Kidney epithelial cell (primary cell): Measurements from ENCODE around the gene TMEM135. TPM values are rescaled to one million over a fixed set of nuclear protein-coding genes. Genes with fewer than 3 reads are reported as not detected.

Experiments
- DNase-seq: peaks from one replicate; pipeline ENCODE4 v3.0.0-alpha.2; 2010; ENCODE audit warnings: low read depth
- H3K27me3 ChIP-seq: 2 replicates; pipeline ENCODE4 v1.6.0; 2011; ENCODE audit warnings: low read length; ENCODE audit not compliant: control insufficient read depth, insufficient read depth
- H3K36me3 ChIP-seq: 2 replicates; pipeline ENCODE4 v1.5.1; 2011; ENCODE audit warnings: low read length; ENCODE audit not compliant: control insufficient read depth, insufficient read depth
- H3K4me3 ChIP-seq: 2 replicates; pipeline ENCODE4 v1.5.1; 2011; ENCODE audit warnings: low read depth, mild to moderate bottlenecking, control low read depth, low read length
- CTCF ChIP-seq: IDR thresholded peaks from 2 replicates; pipeline ENCODE4 v1.5.1; 2011; ENCODE audit warnings: mild to moderate bottlenecking, moderate library complexity, low read length, control low read depth, inconsistent platforms; ENCODE audit not compliant: insufficient read depth, poor library complexity, severe bottlenecking
- total RNA-seq: library from RNA; depleted of rRNA; stranded (reverse); fragments of >200 nt; gene quantifications from 2 replicates; pipeline ENCODE4 v1.2.3, GENCODE V29; 2015

TMEM135 gene
- total RNA-seq, 1 donor from 2014 or later: 14.5 TPM

GRCh38 chr11:87306262-87306851 is 268.6 kb downstream of the TMEM135 start:
- TF ChIP-seq CTCF: no peak
- Histone ChIP-seq H3K27me3 (no peaks in the 10 kb centered on the region), H3K36me3 (no peaks in the 10 kb centered on the region), H3K4me3 (no peak overlapping the region)
- DNase-seq: no peak

GRCh38 chr11:87307101-87307500 is 269.4 kb downstream of the TMEM135 start:
- Histone ChIP-seq H3K27me3 (no peaks in the 10 kb centered on the region), H3K4me3 (no peak overlapping the region), H3K36me3 (no peaks in the 10 kb centered on the region)
- DNase-seq: no peak
- no peak for TF ChIP-seq CTCF

GRCh38 chr11:87315229-87315628 is 277.5 kb downstream of the TMEM135 start:
- Histone ChIP-seq H3K4me3 (no peak overlapping the region), H3K36me3 (no peaks in the 10 kb centered on the region), H3K27me3 (no peaks in the 10 kb centered on the region)
- no peak for TF ChIP-seq CTCF
- no peak for DNase-seq

- Histone ChIP-seq H3K36me3 (no peaks in the 10 kb centered on the region), H3K4me3 (no peak overlapping the region), H3K27me3 (no peaks in the 10 kb centered on the region)
- no peak for DNase-seq
- TF ChIP-seq CTCF: no peak
Measured at GRCh38 chr11:87316491-87316890, 278.8 kb downstream of the TMEM135 start.

- Histone ChIP-seq H3K27me3 (no peaks in the 10 kb centered on the region), H3K4me3 (no peak overlapping the region), H3K36me3 (no peaks in the 10 kb centered on the region)
- no peak for DNase-seq
- no peak for TF ChIP-seq CTCF
Measured at GRCh38 chr11:87317441-87317840, 279.7 kb downstream of the TMEM135 start.

- Histone ChIP-seq H3K27me3 (no peaks in the 10 kb centered on the region), H3K4me3 (no peak overlapping the region), H3K36me3 (no peaks in the 10 kb centered on the region)
- TF ChIP-seq CTCF: no peak
- DNase-seq: no peak
Measured at GRCh38 chr11:87320123-87320522, 282.4 kb downstream of the TMEM135 start.
